Activated CD4-positive, alpha-beta memory T cell treated with anti-CD3 and anti-CD28 coated beads for 36 hours (primary cell): ENCODE measurements around the gene PDLIM3. TPM values are rescaled to one million over a fixed set of nuclear protein-coding genes. Genes with fewer than 3 reads are reported as not detected.

ENCODE experiments used
- CTCF ChIA-PET: fragments of 350-600 bp; sonication (Branson Sonifier 250); formaldehyde crosslinking; loops from one replicate; lab custom pipeline; 2021; ENCODE audit warnings: antibody characterized with exemption, inconsistent platforms; lab: Charles Lee
- POLR2A ChIA-PET: fragments of 350-600 bp; sonication (Branson Sonifier 250); formaldehyde crosslinking; loops from one replicate; lab custom pipeline; 2021; ENCODE audit warnings: antibody characterized with exemption; lab: Charles Lee
- DNase-seq: peaks from one replicate; pipeline ENCODE4 v3.0.0-alpha.2; 2020
- H3K27ac Mint-ChIP-seq: one replicate; pipeline ENCODE4 v1.8.0; 2021; ENCODE audit warnings: mixed read lengths
- H3K27me3 Mint-ChIP-seq: one replicate; pipeline ENCODE4 v1.8.0; 2021; ENCODE audit warnings: mixed read lengths
- H3K36me3 Mint-ChIP-seq: one replicate; pipeline ENCODE4 v1.8.0; 2021; ENCODE audit warnings: mixed read lengths
- H3K4me1 Mint-ChIP-seq: one replicate; pipeline ENCODE4 v1.8.0; 2021; ENCODE audit warnings: low read depth, mixed read lengths
- H3K4me3 Mint-ChIP-seq: one replicate; pipeline ENCODE4 v1.8.0; 2021; ENCODE audit warnings: mild to moderate bottlenecking, mixed read lengths
- H3K9me3 Mint-ChIP-seq: one replicate; pipeline ENCODE4 v1.8.0; 2021; ENCODE audit warnings: mixed read lengths
- intact Hi-C: fragments of 100-400 bp; cut with micrococcal nuclease; formaldehyde crosslinking; loops from one replicate; pipeline ENCODE4 v1.15.1; 2023
- total RNA-seq, 2 experiments: library from RNA; stranded (reverse); gene quantifications; one replicate each; pipeline ENCODE4 v1.2.3, GENCODE V29; 2021

The PDLIM3 gene
- total RNA-seq = not detected

DNA sequence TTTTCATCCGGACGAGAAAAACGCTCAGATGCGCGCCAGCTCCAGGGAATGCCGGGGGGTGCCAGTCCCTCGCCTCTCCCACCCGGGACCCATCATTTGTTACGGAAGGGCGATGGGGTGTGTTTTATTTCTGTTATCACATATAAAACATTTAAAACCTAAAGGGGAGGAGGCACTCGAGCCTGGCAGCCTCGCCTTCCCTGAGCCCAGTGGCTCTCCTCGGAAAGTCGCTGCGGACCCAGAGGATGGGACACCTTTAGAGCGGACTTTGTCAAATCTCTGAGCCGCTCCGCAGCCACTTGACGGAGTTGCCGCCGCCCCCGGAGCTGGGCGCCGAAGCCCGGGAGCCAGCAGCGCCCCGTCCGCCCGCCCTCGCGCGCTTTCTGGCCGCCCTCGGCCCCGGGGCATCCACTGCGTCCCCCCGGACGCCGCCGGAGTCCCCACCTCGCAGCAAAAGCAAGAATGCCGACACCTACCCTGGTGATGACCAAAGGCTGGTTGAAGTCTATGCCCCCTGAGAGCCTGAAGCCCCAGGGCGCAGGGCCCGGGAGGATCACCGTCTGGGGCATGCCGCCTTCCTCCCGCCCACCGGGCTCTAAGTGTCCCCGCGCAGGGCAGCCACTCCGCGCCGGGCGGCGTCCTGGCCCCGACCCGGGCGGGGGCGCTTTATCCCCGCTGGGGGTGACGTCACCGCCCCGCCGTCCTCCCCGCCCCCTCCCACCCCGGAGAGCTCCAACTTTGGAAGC, at the start of gene PDLIM3:
PDLIM3 (minus strand) TSS at position 642 of the 746 bp plus-strand sequence; CDS start at position 569, 73 bp downstream.
- intact Hi-C loops = no loop called here
- H3K27ac Mint-ChIP-seq = no peak within 1 kb of the TSS

DNA sequence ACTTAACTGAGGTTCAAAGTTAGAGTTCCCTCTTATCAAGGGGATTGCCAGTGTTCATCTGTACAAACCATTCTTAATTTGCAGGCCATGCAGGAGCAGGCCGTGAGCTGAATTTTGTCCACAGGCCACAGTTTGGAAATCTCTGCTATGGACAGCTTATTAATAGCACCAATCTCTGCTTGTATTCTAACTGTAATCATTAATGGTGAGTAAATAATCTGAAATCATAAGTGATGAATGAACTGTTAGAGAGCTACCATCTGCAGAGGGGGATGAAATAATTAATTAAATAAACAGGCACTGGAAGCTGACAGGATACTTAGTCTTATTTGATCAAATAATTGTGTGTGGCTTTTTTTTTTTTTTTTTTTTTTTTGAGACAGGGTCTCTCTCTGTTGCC, 48.5 kb upstream of the PDLIM3 start:
- CTCF ChIA-PET = interaction anchor here (3.8 kb wide), 1 partner anchor 14 kb away, joined by 20 read pairs; no protein-coding TSS in a partner anchor
- no peak overlapping the region for H3K27ac Mint-ChIP-seq
- intact Hi-C loops = no loop called here
- no peaks in the 10 kb centered on the region for H3K9me3 Mint-ChIP-seq
- peaks cover 14% of the 10 kb centered on the region for H3K4me1 Mint-ChIP-seq
- no peak overlapping the region for H3K4me3 Mint-ChIP-seq
- POLR2A ChIA-PET = no interaction called here
- H3K27me3 Mint-ChIP-seq = peaks cover 31% of the 10 kb centered on the region
- H3K36me3 Mint-ChIP-seq = no peaks in the 10 kb centered on the region
- no peak for DNase-seq

More for the DNA sequence above, at the start of gene PDLIM3:
- POLR2A ChIA-PET = no interaction called here
- peak within 1 kb of the TSS; percentile 33 for H3K4me3 Mint-ChIP-seq
- no peaks in the 10 kb centered on the region for H3K36me3 Mint-ChIP-seq
- H3K4me1 Mint-ChIP-seq = peaks cover 6% of the 10 kb centered on the region
- peak; percentile 14 for DNase-seq
- H3K9me3 Mint-ChIP-seq = no peaks in the 10 kb centered on the region
- CTCF ChIA-PET = no interaction called here
- peaks cover 37% of the 10 kb centered on the region for H3K27me3 Mint-ChIP-seq

DNA sequence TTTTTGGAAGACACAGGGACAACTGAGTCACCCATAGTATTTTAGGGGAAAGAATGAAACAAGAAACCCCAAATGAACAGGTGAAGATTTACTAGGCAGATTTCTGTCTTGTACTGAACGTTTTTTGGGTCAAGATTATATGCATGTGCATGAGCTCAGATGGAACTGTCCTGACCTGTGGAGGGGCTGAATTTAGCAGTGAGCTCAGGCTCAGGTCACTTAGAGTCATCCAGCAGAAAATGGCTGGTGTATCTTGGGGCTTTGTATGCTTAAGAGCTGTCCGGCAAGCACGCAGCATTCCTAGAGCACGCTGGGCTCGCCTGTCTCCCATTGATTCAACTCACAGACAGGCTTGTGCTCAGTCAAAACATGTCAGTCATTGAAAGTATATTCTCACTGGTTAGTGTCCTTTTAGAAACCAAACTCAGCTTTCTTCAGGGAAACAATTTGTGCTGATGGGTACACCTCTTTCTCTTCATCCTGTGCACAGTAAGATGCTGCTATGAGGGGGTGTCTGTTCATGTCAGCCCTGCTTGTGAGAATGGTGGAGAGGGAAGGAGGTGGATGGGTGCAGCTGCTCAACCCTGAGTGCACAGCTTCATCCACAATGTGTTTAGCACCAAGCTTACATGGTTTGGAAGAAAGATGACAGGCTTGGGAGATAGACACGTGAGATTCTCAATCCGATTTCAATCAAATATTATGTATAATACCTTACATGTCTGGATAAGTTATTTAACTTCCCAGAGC, 47.5 kb upstream of the PDLIM3 start:
- DNase-seq = no peak
- Mint-ChIP-seq H3K4me1 (peaks cover 11% of the 10 kb centered on the region), H3K27ac (no peak overlapping the region), H3K27me3 (peaks cover 29% of the 10 kb centered on the region), H3K4me3 (no peak overlapping the region), H3K9me3 (no peaks in the 10 kb centered on the region), H3K36me3 (no peaks in the 10 kb centered on the region)
- ChIA-PET POLR2A (no interaction called here), CTCF (interaction anchor here (3.8 kb wide), 1 partner anchor 15 kb away, joined by 20 read pairs; no protein-coding TSS in a partner anchor)
- intact Hi-C loops = no loop called here

DNA sequence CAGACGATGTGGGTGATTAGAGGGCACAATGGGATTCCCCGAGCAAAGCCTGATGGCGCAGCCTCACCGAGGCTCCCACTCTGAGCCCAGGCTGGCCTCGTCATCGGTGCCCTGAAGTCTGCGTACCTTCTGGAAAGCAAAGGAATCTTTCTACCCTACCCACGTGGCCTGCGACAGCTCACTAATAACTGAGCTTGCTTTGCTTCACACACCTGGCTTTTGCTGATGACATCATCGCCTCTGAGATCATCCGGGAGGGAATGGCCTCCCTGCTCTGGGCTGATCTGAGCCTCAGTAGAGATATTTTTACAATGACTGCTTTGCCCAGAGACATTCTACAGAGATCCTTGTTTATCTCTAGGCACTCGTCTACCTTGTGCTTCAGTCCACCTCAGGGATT, 45.4 kb upstream of the PDLIM3 start:
- H3K4me3 Mint-ChIP-seq = no peak overlapping the region
- POLR2A ChIA-PET = no interaction called here
- H3K4me1 Mint-ChIP-seq = no peaks in the 10 kb centered on the region
- intact Hi-C loops = no loop called here
- CTCF ChIA-PET = no interaction called here
- DNase-seq = no peak
- no peaks in the 10 kb centered on the region for H3K36me3 Mint-ChIP-seq
- peaks cover 20% of the 10 kb centered on the region for H3K27me3 Mint-ChIP-seq
- no peaks in the 10 kb centered on the region for H3K9me3 Mint-ChIP-seq
- H3K27ac Mint-ChIP-seq = no peak overlapping the region

GRCh38 chr4:185578284-185578683, 43.0 kb upstream of the PDLIM3 start:
- Mint-ChIP-seq H3K27me3 (peaks cover 12% of the 10 kb centered on the region), H3K27ac (no peak overlapping the region), H3K4me1 (no peaks in the 10 kb centered on the region), H3K4me3 (no peak overlapping the region), H3K9me3 (no peaks in the 10 kb centered on the region), H3K36me3 (no peaks in the 10 kb centered on the region)
- intact Hi-C loops = no loop called here
- no peak for DNase-seq
- ChIA-PET POLR2A (no interaction called here), CTCF (interaction anchor here (3.8 kb wide), 1 partner anchor 19 kb away, joined by 15 read pairs; no protein-coding TSS in a partner anchor)

DNA sequence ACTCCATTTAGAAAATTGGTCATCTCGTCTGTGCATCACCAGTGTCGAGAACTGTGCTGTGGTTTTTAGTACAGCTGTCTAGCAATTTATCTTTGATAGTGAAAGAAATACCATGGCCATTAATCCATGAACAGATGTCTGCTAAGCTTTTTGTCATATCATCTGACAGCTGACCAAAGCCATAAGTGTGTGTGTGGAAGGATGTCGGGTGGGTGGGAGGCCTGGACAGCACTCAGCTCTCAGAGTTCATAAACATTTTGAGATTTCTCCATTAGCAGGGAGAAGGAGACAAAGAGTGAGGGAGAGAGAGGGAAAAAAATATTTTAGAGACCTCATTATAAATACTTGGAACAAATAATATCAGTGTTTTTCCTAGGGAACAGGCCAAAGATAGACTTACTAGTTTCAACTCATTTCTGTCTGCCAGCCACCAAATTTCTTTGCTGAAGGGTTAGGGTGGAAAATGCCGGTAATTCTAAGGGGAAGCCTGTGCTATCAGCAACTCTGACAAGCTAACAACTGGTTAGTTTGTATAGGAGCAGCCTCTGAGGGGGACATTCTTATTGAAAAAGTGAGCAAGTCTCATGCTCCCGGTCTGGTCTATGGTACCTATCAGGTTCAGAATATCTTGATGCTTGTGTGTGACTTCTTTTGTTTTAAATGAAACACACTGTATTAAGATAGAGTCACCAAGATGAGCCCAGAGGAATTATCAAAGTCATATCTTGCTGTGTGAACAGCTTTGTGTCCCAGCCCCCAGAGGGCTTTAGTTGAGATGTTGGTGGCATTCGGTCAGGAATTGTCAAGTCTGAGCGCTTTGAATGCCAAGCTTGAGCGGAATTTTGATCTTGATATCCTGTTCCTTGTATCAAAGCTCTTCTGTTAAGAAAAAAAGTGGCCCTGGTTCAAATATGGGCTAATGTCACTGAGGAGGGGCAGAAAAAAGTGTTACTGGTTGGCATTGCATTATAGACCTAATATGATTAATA, 41.9 kb upstream of the PDLIM3 start:
- intact Hi-C loops = no loop called here
- Mint-ChIP-seq H3K36me3 (no peaks in the 10 kb centered on the region), H3K27ac (no peak overlapping the region), H3K4me1 (no peaks in the 10 kb centered on the region), H3K9me3 (no peaks in the 10 kb centered on the region), H3K4me3 (no peak overlapping the region), H3K27me3 (peaks cover 12% of the 10 kb centered on the region)
- POLR2A ChIA-PET = no interaction called here
- DNase-seq = no peak
- CTCF ChIA-PET = interaction anchor here (3.8 kb wide), 1 partner anchor 20 kb away, joined by 15 read pairs; no protein-coding TSS in a partner anchor

DNA sequence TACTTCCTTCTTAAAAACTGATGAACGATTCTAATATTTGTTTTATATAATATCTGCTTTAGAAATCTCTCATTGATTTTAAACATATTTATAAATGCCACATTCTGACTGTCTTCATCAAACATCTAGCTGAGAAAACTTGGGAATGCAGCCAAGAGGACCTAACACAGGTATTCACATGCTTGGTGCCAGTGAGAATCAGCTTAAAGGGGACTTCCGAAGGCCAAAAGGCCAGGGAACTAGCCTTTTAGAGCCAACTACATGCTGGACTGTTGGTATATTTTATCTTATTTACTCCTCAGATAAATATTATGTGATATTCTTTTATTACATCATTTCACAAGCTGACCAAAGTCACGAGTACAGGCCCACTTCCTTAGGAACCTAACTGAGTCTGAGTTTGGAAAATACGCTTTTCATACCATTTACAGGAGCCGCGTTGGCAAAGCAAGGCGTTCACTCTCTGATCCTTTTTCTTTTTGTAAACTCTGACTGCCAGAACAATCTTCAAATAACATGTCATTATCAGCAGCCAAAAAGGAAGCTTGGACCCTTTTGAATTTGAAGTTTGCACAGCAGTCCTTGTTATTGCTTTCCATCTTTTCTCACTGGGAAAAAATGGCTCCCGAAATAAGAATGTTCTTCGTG, 41.1 kb upstream of the PDLIM3 start:
- intact Hi-C loops = no loop called here
- ChIA-PET POLR2A (no interaction called here), CTCF (interaction anchor here (3.8 kb wide), 1 partner anchor 21 kb away, joined by 15 read pairs; no protein-coding TSS in a partner anchor)
- DNase-seq = no peak
- Mint-ChIP-seq H3K36me3 (no peaks in the 10 kb centered on the region), H3K27ac (no peak overlapping the region), H3K4me1 (no peaks in the 10 kb centered on the region), H3K4me3 (no peak overlapping the region), H3K27me3 (peaks cover 13% of the 10 kb centered on the region), H3K9me3 (no peaks in the 10 kb centered on the region)

GRCh38 chr4:185573651-185574199, 38.4 kb upstream of the PDLIM3 start:
- Mint-ChIP-seq H3K36me3 (no peaks in the 10 kb centered on the region), H3K4me3 (no peak overlapping the region), H3K4me1 (no peaks in the 10 kb centered on the region), H3K27ac (no peak overlapping the region), H3K27me3 (peaks cover 14% of the 10 kb centered on the region), H3K9me3 (no peaks in the 10 kb centered on the region)
- DNase-seq = no peak
- ChIA-PET CTCF (no interaction called here), POLR2A (no interaction called here)
- intact Hi-C loops = no loop called here

GRCh38 chr4:185570727-185571126, 35.4 kb upstream of the PDLIM3 start:
- Mint-ChIP-seq H3K9me3 (no peaks in the 10 kb centered on the region), H3K27me3 (peaks cover 9% of the 10 kb centered on the region), H3K4me1 (peaks cover 9% of the 10 kb centered on the region), H3K4me3 (no peak overlapping the region), H3K36me3 (no peaks in the 10 kb centered on the region), H3K27ac (no peak overlapping the region)
- ChIA-PET POLR2A (no interaction called here), CTCF (interaction anchor here (1.6 kb wide), 1 partner anchor 27 kb away, joined by 7 read pairs; no protein-coding TSS in a partner anchor)
- intact Hi-C loops = no loop called here
- no peak for DNase-seq

DNA sequence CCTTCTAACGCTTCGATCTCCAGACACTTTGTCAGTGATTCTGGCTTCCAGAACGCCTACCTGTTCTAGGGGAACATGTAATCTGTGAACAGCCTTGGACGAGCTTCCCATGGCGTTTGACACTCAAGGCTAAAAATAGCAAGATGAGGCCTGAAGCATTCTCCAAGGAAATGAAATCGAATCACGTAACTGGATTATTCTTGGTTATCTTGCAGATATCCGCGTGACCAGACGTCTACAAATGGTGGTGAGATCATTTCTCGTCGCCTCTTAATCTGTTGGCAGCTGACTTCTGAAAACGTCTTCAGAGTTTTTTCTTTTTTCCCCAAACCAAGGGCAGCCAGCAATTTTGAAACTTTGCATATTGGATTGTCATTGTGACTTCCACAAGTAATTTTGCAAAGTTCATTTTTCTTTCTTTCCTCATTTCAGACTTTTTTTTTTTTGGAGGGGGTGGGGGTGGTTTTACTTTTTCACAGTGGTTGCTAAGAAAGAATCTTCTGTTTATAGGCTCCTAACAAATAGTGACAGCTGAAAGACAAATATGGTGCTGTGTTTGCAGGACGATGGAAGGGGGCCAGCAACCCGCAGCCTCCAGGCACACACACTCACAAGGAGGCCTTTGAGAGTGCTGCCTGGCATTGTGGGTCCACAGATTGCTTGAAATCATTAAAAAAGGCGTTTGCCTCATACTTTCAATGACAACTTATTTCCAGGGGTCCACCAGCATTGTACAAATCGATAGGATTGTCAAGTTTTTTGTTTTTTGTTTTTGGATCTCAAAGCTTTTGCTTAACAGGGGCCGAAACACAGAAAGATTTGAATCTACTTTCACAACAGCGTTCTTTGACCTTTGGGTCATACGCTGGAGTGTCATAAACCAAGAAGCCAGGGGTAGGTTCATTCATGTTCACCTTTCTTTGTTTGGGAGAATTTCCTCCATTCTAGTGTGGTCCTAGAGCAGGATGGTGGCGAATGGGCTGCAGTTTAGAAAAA, 32.4 kb upstream of the PDLIM3 start:
- intact Hi-C loops = no loop called here
- H3K27me3 Mint-ChIP-seq = peaks cover 14% of the 10 kb centered on the region
- H3K27ac Mint-ChIP-seq = no peak overlapping the region
- H3K36me3 Mint-ChIP-seq = no peaks in the 10 kb centered on the region
- ChIA-PET CTCF (no interaction called here), POLR2A (no interaction called here)
- H3K4me1 Mint-ChIP-seq = peaks cover 9% of the 10 kb centered on the region
- no peak for DNase-seq
- no peak overlapping the region for H3K4me3 Mint-ChIP-seq
- no peaks in the 10 kb centered on the region for H3K9me3 Mint-ChIP-seq
